HFFc6 (cell line): ENCODE measurements around the gene AACS. TPM values are rescaled to one million over a fixed set of nuclear protein-coding genes. Genes with fewer than 3 reads are reported as not detected.

Source experiments
- DNase-seq: peaks from one replicate; pipeline ENCODE4 v3.0.0-alpha.2; 2018
- H3K27ac Mint-ChIP-seq: 2 replicates; pipeline ENCODE4 v1.8.0; 2020; ENCODE audit warnings: mild to moderate bottlenecking, mixed read lengths
- H3K27me3 Mint-ChIP-seq: 2 replicates; pipeline ENCODE4 v1.8.0; 2021; ENCODE audit warnings: mild to moderate bottlenecking, moderate library complexity, mixed read lengths; ENCODE audit not compliant: insufficient read depth
- H3K36me3 Mint-ChIP-seq: 2 replicates; pipeline ENCODE4 v1.8.0; 2021; ENCODE audit warnings: low read depth, mixed read lengths
- H3K4me1 Mint-ChIP-seq: 2 replicates; pipeline ENCODE4 v1.8.0; 2020; ENCODE audit warnings: low read depth, mixed read lengths
- H3K4me3 Mint-ChIP-seq: 2 replicates; pipeline ENCODE4 v1.8.0; 2020; ENCODE audit warnings: mild to moderate bottlenecking, moderate library complexity, mixed read lengths
- H3K9me3 Mint-ChIP-seq: 2 replicates; pipeline ENCODE4 v1.8.0; 2020; ENCODE audit warnings: mild to moderate bottlenecking, mixed read lengths
- total RNA-seq, 6 experiments: library from RNA; stranded (reverse); fragmentation: NEBNext Ultra II Directional; extraction: Animal tissue kit (Norgen Biotek cat#: 25700); gene quantifications; 2 replicates in 1 of 6; 3 replicates in 5 of 6; pipeline ENCODE4 v1.2.3, GENCODE V29; 2021
- TF ChIP-seq, protein P1 (sequence below): fragments of 200-600 bp; sonication (generic); IDR thresholded peaks from 2 replicates; pipeline ENCODE4 v1.5.0; 2021; ENCODE audit warnings: antibody characterized with exemption, mild to moderate bottlenecking

The AACS gene
- total RNA-seq, 6 experiments from 2014 or later = 21.6 to 29.5 (median 24.2) TPM

DNA sequence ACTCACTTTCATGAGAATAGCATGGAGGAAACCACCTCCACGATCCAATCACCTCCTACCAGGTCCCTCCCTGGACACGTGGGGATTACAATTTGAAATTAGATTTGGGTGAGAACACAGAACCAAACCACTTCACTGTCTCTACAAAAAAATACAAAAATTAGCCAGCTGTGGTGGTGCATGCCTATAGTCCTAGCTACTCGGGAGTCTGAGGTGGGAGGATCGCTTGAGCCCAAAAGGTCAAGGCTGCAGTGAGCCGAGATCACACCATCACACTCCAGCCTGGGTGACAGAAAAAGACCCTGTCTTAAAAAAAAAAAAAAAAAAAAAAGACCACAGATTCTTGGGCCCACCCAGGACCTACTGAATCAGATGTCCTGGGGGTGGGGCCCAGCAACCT lies 43.5 kb upstream of the AACS start:
- Mint-ChIP-seq H3K9me3 (no peaks in the 10 kb centered on the region), H3K4me3 (no peak overlapping the region), H3K36me3 (peaks cover 4% of the 10 kb centered on the region; the same call in 1 of the 2 replicates), H3K4me1 (no peaks in the 10 kb centered on the region), H3K27me3 (no peaks in the 10 kb centered on the region; the same call in 1 of the 2 replicates), H3K27ac (no peak overlapping the region)
- TF ChIP-seq, protein P1, sequence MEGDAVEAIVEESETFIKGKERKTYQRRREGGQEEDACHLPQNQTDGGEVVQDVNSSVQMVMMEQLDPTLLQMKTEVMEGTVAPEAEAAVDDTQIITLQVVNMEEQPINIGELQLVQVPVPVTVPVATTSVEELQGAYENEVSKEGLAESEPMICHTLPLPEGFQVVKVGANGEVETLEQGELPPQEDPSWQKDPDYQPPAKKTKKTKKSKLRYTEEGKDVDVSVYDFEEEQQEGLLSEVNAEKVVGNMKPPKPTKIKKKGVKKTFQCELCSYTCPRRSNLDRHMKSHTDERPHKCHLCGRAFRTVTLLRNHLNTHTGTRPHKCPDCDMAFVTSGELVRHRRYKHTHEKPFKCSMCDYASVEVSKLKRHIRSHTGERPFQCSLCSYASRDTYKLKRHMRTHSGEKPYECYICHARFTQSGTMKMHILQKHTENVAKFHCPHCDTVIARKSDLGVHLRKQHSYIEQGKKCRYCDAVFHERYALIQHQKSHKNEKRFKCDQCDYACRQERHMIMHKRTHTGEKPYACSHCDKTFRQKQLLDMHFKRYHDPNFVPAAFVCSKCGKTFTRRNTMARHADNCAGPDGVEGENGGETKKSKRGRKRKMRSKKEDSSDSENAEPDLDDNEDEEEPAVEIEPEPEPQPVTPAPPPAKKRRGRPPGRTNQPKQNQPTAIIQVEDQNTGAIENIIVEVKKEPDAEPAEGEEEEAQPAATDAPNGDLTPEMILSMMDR = no peak
- no peak for DNase-seq

DNA sequence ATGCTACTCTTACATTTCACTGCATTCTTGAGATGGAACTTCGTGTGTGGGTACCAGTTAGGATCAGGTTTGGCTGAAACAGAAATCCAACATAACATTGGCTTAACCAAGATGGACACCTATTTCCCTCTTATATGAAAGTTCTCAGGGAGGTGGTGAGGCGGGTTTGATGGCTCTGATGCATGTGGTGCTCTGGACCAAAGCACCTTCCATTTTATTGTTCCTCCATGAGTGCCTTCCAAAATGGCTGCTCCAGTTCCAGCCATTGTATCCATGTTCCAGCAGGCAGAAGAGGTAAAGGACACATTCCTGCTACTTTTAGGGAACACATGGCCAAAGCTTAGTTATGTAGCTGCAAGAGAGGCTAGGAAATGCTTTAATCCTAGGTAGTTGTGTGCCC lies 42.2 kb upstream of the AACS start:
- TF ChIP-seq, protein P1 = no peak
- DNase-seq = no peak
- no peaks in the 10 kb centered on the region; the same call in 1 of the 2 replicates for H3K27me3 Mint-ChIP-seq
- peaks cover 4% of the 10 kb centered on the region; the same call in 1 of the 2 replicates for H3K36me3 Mint-ChIP-seq
- no peak overlapping the region for H3K27ac Mint-ChIP-seq
- no peaks in the 10 kb centered on the region for H3K4me1 Mint-ChIP-seq
- H3K9me3 Mint-ChIP-seq = no peaks in the 10 kb centered on the region
- H3K4me3 Mint-ChIP-seq = no peak overlapping the region

DNA sequence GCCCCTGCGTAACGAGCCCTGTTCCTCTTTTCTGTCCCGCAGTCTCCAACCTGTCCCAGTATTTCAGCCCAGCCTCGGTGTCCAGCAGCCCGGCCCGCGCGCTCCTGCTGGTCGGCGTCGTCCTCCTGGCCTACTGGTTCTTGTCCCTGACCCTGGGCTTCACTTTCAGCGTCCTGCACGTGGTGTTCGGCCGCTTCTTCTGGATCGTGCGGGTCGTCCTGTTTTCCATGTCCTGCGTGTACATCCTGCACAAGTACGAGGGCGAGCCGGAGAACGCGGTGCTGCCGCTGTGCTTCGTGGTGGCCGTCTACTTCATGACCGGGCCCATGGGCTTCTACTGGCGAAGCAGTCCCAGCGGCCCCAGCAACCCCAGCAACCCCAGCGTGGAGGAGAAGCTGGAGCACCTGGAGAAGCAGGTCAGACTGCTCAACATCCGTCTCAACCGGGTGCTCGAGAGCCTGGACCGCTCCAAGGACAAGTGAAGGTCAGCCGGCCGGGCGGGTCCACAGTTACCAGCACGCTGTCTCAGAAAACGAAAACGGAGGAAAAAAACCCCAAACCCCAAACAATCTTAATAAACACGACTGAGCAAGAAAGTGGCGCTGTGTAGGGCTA lies 40.2 kb upstream of the AACS start:
- TF ChIP-seq, protein P1 = no peak
- no peaks in the 10 kb centered on the region for H3K4me1 Mint-ChIP-seq
- H3K27ac Mint-ChIP-seq = no peak overlapping the region
- no peaks in the 10 kb centered on the region for H3K9me3 Mint-ChIP-seq
- no peak for DNase-seq
- no peak overlapping the region for H3K4me3 Mint-ChIP-seq
- H3K27me3 Mint-ChIP-seq = peaks cover 4% of the 10 kb centered on the region
- H3K36me3 Mint-ChIP-seq = peaks cover 4% of the 10 kb centered on the region; the same call in 1 of the 2 replicates

DNA sequence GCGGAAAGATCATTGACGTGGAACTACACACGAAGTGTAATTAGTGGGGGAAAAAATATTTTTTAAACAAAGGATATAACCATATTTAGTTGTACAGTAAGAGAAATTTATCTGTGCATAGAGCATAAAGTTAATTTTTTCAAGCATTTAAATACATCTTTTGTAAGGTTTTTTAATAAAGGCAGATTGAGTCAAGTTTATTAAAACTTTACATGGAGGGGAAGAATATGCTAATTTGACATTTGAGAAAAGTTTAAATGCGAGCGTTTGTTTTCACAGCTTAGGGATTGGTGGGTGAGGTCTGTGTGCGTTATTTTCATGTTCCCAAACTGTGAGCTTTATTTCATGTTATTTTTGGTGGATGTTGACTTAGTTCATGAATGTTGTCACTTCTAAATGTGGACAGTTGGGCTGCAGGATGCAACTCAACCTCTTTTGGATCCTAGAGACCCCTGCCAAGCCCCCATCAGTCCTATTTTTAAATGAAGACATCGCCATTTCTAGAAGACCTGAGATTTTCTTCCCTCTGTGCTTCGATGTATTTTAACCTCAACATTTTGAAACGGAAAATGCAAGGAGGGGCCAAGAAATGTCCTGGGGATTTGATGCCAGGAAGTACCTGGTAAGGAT lies 39.5 kb upstream of the AACS start:
- H3K27ac Mint-ChIP-seq = no peak overlapping the region
- H3K36me3 Mint-ChIP-seq = peaks cover 4% of the 10 kb centered on the region; the same call in 1 of the 2 replicates
- no peaks in the 10 kb centered on the region for H3K9me3 Mint-ChIP-seq
- no peak overlapping the region for H3K4me3 Mint-ChIP-seq
- no peaks in the 10 kb centered on the region for H3K4me1 Mint-ChIP-seq
- no peak for DNase-seq
- TF ChIP-seq, protein P1 = no peak
- peaks cover 4% of the 10 kb centered on the region for H3K27me3 Mint-ChIP-seq

DNA sequence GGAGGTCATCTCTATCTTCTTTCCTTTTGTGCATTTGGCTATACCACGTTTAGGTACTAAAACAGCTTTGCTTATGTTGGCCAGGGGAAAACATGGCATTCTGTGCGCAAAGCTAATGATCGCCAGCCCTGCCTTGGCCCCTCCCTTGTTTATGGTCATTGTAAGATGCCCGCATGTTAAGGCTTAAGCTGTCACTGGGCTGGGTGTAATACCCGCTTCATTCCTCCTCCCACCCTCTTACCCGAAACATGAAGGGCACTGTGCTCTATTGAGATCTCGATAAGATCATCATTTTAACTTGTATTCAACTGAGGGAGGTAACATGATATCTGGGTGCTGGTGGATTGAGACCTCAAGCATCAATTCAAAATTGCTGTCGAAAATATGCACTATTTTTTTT lies 37.1 kb upstream of the AACS start:
- TF ChIP-seq, protein P1 = no peak
- H3K27me3 Mint-ChIP-seq = peaks cover 4% of the 10 kb centered on the region
- H3K9me3 Mint-ChIP-seq = no peaks in the 10 kb centered on the region
- no peak overlapping the region for H3K27ac Mint-ChIP-seq
- no peak for DNase-seq
- no peaks in the 10 kb centered on the region for H3K4me1 Mint-ChIP-seq
- no peak overlapping the region for H3K4me3 Mint-ChIP-seq
- H3K36me3 Mint-ChIP-seq = peaks cover 1% of the 10 kb centered on the region; the same call in 1 of the 2 replicates
